Neural cell (in vitro differentiated cells): ENCODE data around the gene SLC29A2.

Source experiments
- EP300 ChIP-seq: fragments of 450-650 bp; conservative IDR thresholded peaks from 2 replicates; pipeline ENCODE4 v1.6.1; 2014; ENCODE audit warnings: antibody characterized with exemption, mild to moderate bottlenecking, moderate library complexity; ENCODE audit not compliant: poor library complexity, severe bottlenecking
- EZH2 ChIP-seq: fragments of 200-600, 300-800 bp; shearing (Covaris generic), sonication (generic); IDR thresholded peaks from 2 replicates; pipeline ENCODE4 v1.6.1; 2014; ENCODE audit warnings: antibody characterized with exemption, low read length, borderline replicate concordance, mild to moderate bottlenecking; ENCODE audit not compliant: insufficient read depth, poor library complexity, severe bottlenecking
- MXI1 ChIP-seq: fragments of 450-650 bp; conservative IDR thresholded peaks from 2 replicates; pipeline ENCODE4 v1.6.1; 2014; ENCODE audit warnings: antibody characterized with exemption, mild to moderate bottlenecking; ENCODE audit not compliant: poor library complexity, severe bottlenecking
- POLR2AphosphoS5 ChIP-seq: IDR thresholded peaks from 2 replicates; pipeline ENCODE4 v1.6.1; 2012
- RAD21 ChIP-seq: fragments of 450-650 bp; conservative IDR thresholded peaks from 2 replicates; pipeline ENCODE4 v1.6.1; 2014; ENCODE audit warnings: antibody characterized with exemption, mild to moderate bottlenecking, moderate library complexity
- SMC3 ChIP-seq: fragments of 450-650 bp; conservative IDR thresholded peaks from 2 replicates; pipeline ENCODE4 v1.6.1; 2014; ENCODE audit warnings: antibody characterized with exemption, mild to moderate bottlenecking, moderate library complexity; ENCODE audit not compliant: poor library complexity
- TAF1 ChIP-seq: IDR thresholded peaks from 2 replicates; pipeline ENCODE4 v1.6.1; 2012; ENCODE audit warnings: low read depth
- TF ChIP-seq, protein P1 (sequence below): fragments of 450-650 bp; IDR thresholded peaks from 2 replicates; pipeline ENCODE4 v1.5.1; 2014; ENCODE audit warnings: antibody characterized with exemption, mild to moderate bottlenecking, moderate library complexity; ENCODE audit not compliant: poor library complexity, severe bottlenecking
- TF ChIP-seq, protein P2 (sequence below): IDR thresholded peaks from 2 replicates; pipeline ENCODE4 v1.6.1; 2012; ENCODE audit warnings: borderline replicate concordance

DNA sequence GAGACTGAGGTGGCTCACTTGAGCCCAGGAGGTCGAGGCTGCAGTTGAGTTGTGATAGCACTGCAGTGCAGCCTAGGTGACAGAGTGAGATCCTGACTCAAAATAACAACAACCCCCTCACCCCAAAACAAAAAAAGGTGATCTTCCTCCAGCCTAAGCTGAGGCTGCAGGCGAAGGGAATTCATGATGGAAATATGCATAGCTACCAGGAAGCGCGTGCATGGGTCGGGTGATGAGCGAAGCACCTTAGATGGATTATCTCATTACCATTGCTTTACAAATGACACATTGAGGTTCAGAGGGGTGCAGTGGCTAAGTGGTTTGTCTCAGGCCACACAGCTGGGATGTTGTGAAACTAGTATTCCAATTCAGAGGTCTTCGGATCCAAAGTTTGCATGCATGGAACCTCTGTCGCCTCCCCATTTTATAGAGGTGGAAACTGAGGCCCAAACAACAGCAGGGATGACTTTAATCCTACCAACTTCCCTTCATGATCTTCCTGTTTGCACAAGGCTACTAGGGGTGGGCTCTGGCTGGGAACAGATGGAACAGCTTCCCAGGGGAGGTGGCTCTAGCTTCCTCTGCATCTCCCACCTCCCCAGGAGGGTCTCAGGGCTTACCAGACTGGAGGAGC, 4.6 kb downstream of the SLC29A2 start:
- TF ChIP-seq, protein P1, sequence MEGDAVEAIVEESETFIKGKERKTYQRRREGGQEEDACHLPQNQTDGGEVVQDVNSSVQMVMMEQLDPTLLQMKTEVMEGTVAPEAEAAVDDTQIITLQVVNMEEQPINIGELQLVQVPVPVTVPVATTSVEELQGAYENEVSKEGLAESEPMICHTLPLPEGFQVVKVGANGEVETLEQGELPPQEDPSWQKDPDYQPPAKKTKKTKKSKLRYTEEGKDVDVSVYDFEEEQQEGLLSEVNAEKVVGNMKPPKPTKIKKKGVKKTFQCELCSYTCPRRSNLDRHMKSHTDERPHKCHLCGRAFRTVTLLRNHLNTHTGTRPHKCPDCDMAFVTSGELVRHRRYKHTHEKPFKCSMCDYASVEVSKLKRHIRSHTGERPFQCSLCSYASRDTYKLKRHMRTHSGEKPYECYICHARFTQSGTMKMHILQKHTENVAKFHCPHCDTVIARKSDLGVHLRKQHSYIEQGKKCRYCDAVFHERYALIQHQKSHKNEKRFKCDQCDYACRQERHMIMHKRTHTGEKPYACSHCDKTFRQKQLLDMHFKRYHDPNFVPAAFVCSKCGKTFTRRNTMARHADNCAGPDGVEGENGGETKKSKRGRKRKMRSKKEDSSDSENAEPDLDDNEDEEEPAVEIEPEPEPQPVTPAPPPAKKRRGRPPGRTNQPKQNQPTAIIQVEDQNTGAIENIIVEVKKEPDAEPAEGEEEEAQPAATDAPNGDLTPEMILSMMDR, result no peak
- TF ChIP-seq POLR2AphosphoS5 (no peak), EP300 (no peak), EZH2 (no peak), TAF1 (no peak), SMC3 (no peak), RAD21 (no peak), MXI1 (no peak)
- TF ChIP-seq, protein P2, sequence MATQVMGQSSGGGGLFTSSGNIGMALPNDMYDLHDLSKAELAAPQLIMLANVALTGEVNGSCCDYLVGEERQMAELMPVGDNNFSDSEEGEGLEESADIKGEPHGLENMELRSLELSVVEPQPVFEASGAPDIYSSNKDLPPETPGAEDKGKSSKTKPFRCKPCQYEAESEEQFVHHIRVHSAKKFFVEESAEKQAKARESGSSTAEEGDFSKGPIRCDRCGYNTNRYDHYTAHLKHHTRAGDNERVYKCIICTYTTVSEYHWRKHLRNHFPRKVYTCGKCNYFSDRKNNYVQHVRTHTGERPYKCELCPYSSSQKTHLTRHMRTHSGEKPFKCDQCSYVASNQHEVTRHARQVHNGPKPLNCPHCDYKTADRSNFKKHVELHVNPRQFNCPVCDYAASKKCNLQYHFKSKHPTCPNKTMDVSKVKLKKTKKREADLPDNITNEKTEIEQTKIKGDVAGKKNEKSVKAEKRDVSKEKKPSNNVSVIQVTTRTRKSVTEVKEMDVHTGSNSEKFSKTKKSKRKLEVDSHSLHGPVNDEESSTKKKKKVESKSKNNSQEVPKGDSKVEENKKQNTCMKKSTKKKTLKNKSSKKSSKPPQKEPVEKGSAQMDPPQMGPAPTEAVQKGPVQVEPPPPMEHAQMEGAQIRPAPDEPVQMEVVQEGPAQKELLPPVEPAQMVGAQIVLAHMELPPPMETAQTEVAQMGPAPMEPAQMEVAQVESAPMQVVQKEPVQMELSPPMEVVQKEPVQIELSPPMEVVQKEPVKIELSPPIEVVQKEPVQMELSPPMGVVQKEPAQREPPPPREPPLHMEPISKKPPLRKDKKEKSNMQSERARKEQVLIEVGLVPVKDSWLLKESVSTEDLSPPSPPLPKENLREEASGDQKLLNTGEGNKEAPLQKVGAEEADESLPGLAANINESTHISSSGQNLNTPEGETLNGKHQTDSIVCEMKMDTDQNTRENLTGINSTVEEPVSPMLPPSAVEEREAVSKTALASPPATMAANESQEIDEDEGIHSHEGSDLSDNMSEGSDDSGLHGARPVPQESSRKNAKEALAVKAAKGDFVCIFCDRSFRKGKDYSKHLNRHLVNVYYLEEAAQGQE, result no peak
